Activated naive CD8-positive, alpha-beta T cell (primary cell): Measurements from ENCODE around the gene SGO1.

Experiments
- H3K27ac Mint-ChIP-seq: one replicate; pipeline ENCODE4 v1.8.0; 2021; ENCODE audit warnings: mixed read lengths
- H3K27me3 Mint-ChIP-seq: one replicate; pipeline ENCODE4 v1.8.0; 2021; ENCODE audit warnings: mixed read lengths
- H3K36me3 Mint-ChIP-seq: one replicate; pipeline ENCODE4 v1.8.0; 2021; ENCODE audit warnings: mixed read lengths
- H3K4me1 Mint-ChIP-seq: one replicate; pipeline ENCODE4 v1.8.0; 2021; ENCODE audit warnings: low read depth, mixed read lengths
- H3K4me3 Mint-ChIP-seq: one replicate; pipeline ENCODE4 v1.8.0; 2021; ENCODE audit warnings: mild to moderate bottlenecking, mixed read lengths
- H3K9me3 Mint-ChIP-seq: one replicate; pipeline ENCODE4 v1.8.0; 2021; ENCODE audit warnings: low read depth, mixed read lengths

Gene SGO1

DNA sequence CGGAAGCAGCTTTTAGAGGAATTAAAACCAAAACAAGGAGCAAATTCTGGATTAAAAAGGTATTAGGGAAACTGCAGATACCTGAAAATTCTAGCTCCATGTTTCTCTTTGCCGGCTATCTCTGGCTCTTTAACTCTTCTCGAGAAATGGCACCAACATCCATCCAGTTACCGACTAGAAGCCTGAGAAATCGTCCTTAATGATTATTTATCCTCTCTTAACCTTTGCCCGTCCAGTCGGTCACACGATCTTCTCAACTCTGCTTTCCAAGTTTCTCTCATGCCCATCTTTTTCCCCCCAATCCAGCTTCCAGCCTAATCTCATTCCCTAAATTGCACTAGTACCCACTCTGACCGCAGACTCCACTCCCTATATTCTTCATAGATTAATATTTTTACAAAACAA lies 596 bp upstream of the SGO1 start:
- Mint-ChIP-seq H3K4me1 (no peaks in the 10 kb centered on the region), H3K4me3 (no peak overlapping the region), H3K27me3 (no peaks in the 10 kb centered on the region), H3K36me3 (no peaks in the 10 kb centered on the region), H3K27ac (no peak overlapping the region), H3K9me3 (no peaks in the 10 kb centered on the region)

DNA sequence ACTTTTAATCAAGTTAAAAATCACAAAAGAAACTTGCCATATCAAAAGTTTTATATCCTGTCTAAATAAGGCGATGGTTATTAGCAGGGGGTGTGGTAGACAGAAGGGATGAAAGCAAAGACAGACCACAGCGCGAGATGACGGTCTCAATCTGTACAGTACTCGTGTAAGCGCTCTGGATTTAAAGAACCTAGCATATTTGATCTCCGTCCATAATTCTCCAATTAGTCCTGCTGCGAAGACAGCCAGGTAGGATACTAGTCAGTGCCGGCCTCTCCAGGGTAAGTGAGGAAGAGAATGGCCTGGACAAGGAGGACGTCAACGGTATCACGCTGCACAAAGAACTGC lies 701 bp downstream of the SGO1 start:
- Mint-ChIP-seq H3K9me3 (no peaks in the 10 kb centered on the region), H3K4me1 (no peaks in the 10 kb centered on the region), H3K27me3 (no peaks in the 10 kb centered on the region), H3K36me3 (peaks cover under 1% of the 10 kb centered on the region), H3K27ac (no peak overlapping the region), H3K4me3 (no peak overlapping the region)

DNA sequence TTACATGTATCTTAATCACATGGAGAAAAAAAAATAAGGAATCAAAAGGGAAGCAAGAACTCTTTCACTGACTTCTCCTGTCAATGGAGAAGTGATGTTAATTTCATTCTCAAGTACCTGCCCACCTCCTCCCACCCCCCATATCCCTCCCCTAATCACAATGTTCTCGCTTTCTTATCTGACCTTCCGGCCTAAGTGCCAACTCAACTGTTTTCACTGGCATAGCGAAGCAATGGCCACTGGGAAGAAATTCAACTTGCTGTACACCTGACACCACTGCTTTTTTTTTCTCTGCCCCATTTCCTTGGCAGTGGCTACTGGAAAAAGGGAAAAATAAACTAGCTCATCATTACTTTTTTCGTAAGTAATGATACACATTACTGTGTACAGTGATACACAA lies 3.8 kb downstream of the SGO1 start:
- H3K9me3 Mint-ChIP-seq = no peaks in the 10 kb centered on the region
- H3K27ac Mint-ChIP-seq = no peak overlapping the region
- H3K27me3 Mint-ChIP-seq = no peaks in the 10 kb centered on the region
- H3K4me1 Mint-ChIP-seq = no peaks in the 10 kb centered on the region
- H3K4me3 Mint-ChIP-seq = no peak overlapping the region
- H3K36me3 Mint-ChIP-seq = peaks cover 11% of the 10 kb centered on the region

DNA sequence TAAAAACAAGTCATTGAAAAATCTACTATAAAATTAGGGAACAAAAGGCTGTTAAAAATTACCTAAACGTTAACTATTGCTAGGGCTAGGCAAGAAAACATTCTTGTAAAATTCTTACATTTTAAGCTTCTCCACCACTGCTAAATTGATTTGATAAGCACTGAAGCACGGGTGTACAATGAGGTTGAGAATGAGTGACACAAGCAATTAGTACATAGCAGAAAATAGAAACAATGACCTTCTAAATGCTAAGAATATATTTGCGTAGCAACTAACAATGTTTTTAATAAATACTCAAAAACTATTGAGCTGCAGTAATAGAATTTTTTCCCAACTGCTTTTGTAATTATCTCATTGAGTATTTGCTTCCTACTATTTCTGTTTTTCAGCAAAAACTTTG lies 4.7 kb downstream of the SGO1 start:
- no peaks in the 10 kb centered on the region for H3K4me1 Mint-ChIP-seq
- H3K27me3 Mint-ChIP-seq = no peaks in the 10 kb centered on the region
- H3K36me3 Mint-ChIP-seq = peaks cover 12% of the 10 kb centered on the region
- H3K27ac Mint-ChIP-seq = no peak overlapping the region
- H3K9me3 Mint-ChIP-seq = no peaks in the 10 kb centered on the region
- H3K4me3 Mint-ChIP-seq = no peak overlapping the region

DNA sequence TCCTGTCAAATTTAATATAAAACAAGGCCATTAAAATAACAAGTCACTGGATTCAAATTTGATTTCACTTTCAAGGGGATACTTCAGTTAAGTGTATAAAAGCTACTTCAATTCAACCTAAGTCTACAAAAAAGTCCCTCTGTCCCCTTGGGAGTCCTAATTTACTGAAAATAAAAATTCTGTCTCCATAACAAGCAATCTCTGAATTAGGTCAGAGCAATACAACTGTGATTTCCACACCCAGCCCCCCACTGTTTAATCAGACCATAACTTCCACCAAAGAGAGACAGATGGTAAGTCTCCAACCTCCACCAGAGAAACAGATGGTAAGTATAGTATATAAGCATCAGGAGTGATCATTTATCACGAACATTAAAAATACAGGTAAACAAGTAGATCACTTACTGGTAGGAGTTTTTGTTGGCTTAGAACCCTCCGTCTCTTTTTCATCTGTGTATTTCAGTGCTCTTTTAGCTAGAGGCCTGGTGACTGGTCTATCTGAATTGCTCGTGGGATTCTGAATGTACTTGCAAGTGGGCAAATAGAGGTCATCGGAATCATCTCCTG lies 12.1 kb downstream of the SGO1 start:
- no peaks in the 10 kb centered on the region for H3K9me3 Mint-ChIP-seq
- H3K27me3 Mint-ChIP-seq = no peaks in the 10 kb centered on the region
- no peaks in the 10 kb centered on the region for H3K4me1 Mint-ChIP-seq
- no peak overlapping the region for H3K27ac Mint-ChIP-seq
- H3K36me3 Mint-ChIP-seq = peaks cover 19% of the 10 kb centered on the region
- H3K4me3 Mint-ChIP-seq = no peak overlapping the region

DNA sequence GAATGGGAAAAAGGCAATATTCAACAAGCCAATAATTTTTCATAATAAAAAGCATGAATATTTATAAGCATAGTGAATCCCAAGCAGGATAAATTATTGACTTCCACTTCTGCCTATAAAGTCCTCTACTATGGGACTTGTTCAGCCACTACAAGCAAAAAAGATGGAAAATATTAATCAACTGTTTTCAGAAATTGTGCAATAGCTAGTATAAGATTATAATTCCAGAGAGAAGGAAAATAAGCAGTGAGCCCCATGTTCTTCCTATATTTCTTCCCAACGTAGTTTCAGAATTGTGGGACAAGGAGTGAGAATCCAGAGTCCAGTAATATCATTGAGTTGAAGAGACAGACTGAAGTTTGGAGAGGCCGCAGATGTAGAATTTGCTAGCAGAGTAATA lies 24.3 kb downstream of the SGO1 start:
- Mint-ChIP-seq H3K27me3 (peaks cover 2% of the 10 kb centered on the region), H3K36me3 (peaks cover 2% of the 10 kb centered on the region), H3K4me1 (peaks cover 20% of the 10 kb centered on the region), H3K9me3 (no peaks in the 10 kb centered on the region), H3K27ac (no peak overlapping the region), H3K4me3 (no peak overlapping the region)

DNA sequence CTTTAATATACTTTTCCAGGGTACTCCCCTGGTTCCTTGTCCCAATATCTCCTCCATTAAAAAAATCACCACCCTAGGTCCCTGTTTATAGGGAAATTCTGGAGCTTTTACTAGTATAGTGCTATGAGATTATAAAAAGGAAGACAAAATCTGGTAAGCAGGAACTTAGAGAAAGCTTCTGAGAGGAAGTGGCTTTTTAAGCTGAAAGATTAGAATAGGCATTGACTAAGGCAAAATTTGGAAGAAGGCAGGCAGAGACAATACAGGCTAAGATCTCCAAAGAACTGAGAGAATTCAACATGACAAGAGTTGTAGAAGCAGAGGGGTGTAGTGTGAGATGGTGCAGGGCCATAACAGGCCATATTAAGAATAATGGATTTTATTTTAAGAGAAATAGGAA lies 25.8 kb downstream of the SGO1 start:
- Mint-ChIP-seq H3K9me3 (no peaks in the 10 kb centered on the region), H3K4me1 (peaks cover 20% of the 10 kb centered on the region), H3K4me3 (no peak overlapping the region), H3K36me3 (peaks cover 2% of the 10 kb centered on the region), H3K27me3 (no peaks in the 10 kb centered on the region), H3K27ac (peak overlapping the region; percentile 69)

DNA sequence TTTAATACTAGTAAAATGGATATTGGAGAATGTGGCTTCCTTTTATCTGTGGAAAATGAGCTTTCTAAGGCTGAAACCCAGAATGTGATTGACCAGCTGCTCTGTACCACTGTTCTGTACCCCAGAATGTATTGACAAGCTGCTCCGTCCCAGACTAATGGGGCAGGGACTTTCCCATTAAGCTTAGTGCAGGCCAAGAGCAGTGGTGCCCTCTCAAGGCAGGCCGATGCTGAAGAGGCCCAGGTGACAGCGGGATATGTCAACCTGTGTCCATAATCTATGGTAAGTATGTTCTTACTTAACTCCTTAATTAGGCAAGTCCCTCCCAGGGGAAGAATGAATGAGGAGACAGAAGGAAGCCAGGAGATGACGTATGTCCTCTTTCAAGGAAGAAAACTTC lies 31.1 kb downstream of the SGO1 start:
- Mint-ChIP-seq H3K36me3 (peaks cover 6% of the 10 kb centered on the region), H3K4me1 (peaks cover 5% of the 10 kb centered on the region), H3K27me3 (no peaks in the 10 kb centered on the region), H3K4me3 (no peak overlapping the region), H3K27ac (no peak overlapping the region), H3K9me3 (no peaks in the 10 kb centered on the region)

DNA sequence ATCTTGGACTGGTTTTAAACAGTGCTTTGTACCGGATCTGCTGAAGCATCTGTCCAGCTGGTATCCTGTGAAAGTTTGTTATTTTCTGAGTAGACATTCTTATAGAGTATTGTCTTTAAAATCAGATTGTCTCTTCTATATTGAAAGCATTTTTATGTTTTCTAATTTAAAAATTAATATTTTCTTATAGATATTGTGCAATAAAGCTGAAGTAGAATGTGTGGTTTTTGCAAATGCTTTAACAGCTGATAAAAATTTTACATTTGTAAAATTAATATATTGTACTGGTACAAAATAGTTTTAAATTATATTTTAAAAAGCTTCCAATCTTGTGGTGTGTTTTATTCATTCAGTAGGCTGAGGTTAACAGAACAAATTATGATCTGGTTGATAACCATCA lies 31.9 kb downstream of the SGO1 start:
- Mint-ChIP-seq H3K27ac (peak overlapping the region; percentile 50), H3K9me3 (no peaks in the 10 kb centered on the region), H3K27me3 (no peaks in the 10 kb centered on the region), H3K4me3 (no peak overlapping the region), H3K4me1 (no peaks in the 10 kb centered on the region), H3K36me3 (peaks cover 9% of the 10 kb centered on the region)

DNA sequence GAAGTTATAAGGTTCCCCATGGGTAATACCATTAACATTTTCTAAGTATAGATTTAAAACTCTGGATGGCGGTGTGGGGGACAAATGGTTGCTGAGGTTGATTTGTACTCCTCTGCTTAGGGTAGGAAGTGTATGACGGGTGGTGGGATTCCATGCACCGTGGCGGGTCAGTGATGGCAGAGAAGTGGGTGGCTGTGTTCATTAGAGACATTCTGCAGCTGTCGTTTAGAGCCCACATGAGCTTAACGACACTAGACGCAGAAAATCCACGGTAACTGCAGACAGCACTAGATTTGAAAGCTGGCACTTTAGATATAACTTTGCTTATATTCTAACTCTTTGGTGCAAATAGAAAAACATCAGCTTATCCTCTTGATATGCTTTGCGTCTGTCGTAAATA lies 37.5 kb downstream of the SGO1 start:
- Mint-ChIP-seq H3K9me3 (no peaks in the 10 kb centered on the region), H3K27ac (no peak overlapping the region), H3K36me3 (peaks cover 11% of the 10 kb centered on the region), H3K4me1 (no peaks in the 10 kb centered on the region), H3K27me3 (no peaks in the 10 kb centered on the region), H3K4me3 (no peak overlapping the region)

DNA sequence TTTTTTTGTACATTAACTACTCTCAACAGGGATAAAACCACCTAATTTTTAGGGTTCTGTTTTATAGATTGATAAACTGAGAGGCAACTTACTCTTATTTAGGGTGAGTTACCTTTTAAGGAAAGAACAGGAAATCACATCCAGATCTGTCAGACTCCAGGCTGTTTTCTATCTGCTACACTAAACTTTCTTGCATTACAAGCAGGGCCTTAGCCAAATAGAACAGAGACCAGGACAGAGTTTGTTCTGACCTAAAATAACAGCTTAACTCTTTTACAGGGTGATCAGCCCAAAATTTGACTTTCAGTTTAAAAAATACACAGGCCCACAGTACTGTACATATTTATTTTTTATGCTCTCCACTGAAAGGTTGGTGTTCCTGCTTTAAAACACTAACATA lies 38.6 kb downstream of the SGO1 start:
- no peak overlapping the region for H3K27ac Mint-ChIP-seq
- no peaks in the 10 kb centered on the region for H3K9me3 Mint-ChIP-seq
- H3K4me3 Mint-ChIP-seq = no peak overlapping the region
- H3K4me1 Mint-ChIP-seq = no peaks in the 10 kb centered on the region
- H3K27me3 Mint-ChIP-seq = no peaks in the 10 kb centered on the region
- H3K36me3 Mint-ChIP-seq = peaks cover 22% of the 10 kb centered on the region

DNA sequence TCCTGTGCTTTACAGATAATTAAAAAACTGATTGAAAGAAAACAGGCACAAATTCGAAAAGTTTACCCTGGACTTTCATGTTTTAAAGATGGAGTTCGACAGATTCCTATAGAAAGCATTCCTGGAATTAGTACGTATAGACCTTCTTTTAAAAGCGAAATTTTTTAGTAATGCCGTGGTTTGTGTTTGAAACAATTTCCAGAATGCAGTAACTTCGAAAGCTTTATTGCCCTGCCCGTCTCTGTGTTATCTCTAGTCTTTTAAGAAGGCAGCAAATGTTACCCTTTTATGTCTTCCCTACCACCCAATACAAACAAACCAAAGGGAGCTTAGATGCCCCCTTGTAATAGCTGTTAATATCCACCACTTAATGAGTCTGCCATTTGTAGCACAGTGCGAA lies 39.7 kb downstream of the SGO1 start:
- Mint-ChIP-seq H3K27ac (no peak overlapping the region), H3K36me3 (peaks cover 28% of the 10 kb centered on the region), H3K9me3 (no peaks in the 10 kb centered on the region), H3K27me3 (no peaks in the 10 kb centered on the region), H3K4me1 (no peaks in the 10 kb centered on the region), H3K4me3 (no peak overlapping the region)

DNA sequence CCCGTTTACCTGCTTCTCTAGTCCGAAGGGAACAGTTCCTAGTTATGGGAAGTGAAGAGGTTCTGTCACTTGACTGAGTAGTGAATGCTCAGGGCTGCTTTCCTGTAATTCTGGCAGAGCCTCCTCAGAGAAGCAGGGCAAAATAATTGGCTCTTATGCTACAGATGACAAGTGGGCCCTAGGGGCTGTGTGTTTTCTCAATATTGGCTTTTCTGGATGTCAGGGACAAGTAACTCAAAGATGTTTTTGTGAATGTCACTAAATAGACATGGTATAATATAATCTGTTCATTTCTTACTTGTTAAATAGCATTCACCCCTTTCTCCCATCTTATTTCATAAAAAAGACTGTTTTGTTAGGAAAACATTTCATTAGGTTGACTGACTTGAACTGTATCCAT lies 40.1 kb downstream of the SGO1 start:
- no peaks in the 10 kb centered on the region for H3K4me1 Mint-ChIP-seq
- H3K27ac Mint-ChIP-seq = no peak overlapping the region
- no peaks in the 10 kb centered on the region for H3K27me3 Mint-ChIP-seq
- no peaks in the 10 kb centered on the region for H3K9me3 Mint-ChIP-seq
- H3K36me3 Mint-ChIP-seq = peaks cover 31% of the 10 kb centered on the region
- H3K4me3 Mint-ChIP-seq = no peak overlapping the region

DNA sequence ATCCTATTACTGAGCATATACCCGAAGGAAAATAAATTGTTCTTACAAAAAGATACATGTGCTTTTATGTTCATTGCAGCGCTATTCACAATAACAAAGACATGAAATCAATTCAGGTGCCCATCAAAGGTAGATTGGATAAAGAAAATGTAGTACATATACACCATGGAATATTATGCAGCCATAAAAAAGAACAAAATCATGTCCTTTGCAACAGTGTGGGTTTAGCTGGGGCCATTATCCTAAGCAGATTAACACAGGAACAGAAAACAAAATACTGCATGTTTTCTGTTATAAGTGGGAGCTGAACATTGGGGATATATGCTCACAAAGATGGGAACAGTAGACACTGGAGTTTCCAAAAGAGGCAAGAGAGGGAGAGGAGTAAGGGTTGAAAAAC lies 42.5 kb downstream of the SGO1 start:
- no peaks in the 10 kb centered on the region for H3K4me1 Mint-ChIP-seq
- peaks cover 28% of the 10 kb centered on the region for H3K36me3 Mint-ChIP-seq
- H3K27me3 Mint-ChIP-seq = no peaks in the 10 kb centered on the region
- no peak overlapping the region for H3K4me3 Mint-ChIP-seq
- no peaks in the 10 kb centered on the region for H3K9me3 Mint-ChIP-seq
- no peak overlapping the region for H3K27ac Mint-ChIP-seq

DNA sequence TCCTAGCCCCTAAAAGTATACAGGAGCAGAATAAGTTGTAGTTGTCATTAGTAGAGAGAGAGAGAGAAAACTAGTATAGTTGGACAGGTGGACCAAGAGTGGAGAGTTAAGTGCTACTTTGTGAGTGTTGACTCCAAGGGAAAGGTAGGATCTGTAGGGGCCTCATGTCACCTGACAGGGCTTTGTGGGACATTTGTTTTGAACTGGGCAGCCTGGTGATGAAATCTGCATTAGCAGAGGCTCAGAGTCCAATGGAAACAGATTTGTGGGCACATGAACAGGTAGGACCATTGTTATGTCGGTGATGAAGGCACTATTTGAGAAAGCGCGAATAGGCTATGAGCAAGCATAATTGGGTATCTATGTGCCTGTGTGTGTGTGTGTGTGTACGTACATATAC lies 43.5 kb downstream of the SGO1 start:
- H3K9me3 Mint-ChIP-seq = no peaks in the 10 kb centered on the region
- H3K27me3 Mint-ChIP-seq = no peaks in the 10 kb centered on the region
- no peak overlapping the region for H3K4me3 Mint-ChIP-seq
- peaks cover 24% of the 10 kb centered on the region for H3K36me3 Mint-ChIP-seq
- no peak overlapping the region for H3K27ac Mint-ChIP-seq
- no peaks in the 10 kb centered on the region for H3K4me1 Mint-ChIP-seq

DNA sequence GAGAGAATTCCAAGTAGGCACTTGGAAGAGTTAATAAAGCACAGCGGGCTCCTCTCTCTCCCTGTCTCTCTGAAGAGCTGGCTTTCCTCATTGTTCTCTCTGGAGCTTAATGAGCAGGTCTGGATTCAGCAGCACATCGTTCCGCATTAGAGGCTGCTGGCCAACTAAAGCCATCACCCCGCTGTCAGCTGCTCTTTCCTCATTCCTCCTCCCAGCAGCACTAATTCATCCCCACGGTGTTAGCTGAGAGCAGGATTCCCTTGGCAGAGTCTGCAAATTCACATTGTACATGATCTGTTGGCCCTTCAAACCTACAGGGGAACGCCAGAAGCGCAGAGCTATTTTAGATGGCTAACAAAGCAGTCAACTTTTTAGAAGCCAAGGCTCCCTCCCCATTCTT lies 44.2 kb downstream of the SGO1 start:
- peaks cover 24% of the 10 kb centered on the region for H3K36me3 Mint-ChIP-seq

DNA sequence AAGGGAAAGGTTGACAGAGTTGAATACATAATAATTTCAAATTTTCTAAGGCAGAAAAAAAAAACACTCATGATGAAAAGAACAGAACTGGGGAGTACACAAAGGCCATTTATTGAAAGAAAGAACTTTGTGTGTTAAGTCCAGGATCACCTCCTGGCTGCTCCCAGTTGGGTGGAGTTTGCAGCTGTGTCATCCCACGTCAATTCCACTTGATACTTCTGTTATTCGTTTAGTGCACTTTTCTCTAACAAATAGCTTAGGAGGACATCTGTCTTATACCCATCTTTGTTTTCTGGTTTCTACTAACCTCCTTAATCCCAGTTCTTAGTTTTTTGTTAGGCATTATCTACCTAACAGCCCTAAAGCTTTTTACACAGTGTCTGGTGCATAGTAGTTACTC lies 44.7 kb downstream of the SGO1 start:
- H3K36me3 Mint-ChIP-seq = peaks cover 24% of the 10 kb centered on the region
- H3K27me3 Mint-ChIP-seq = no peaks in the 10 kb centered on the region
- H3K27ac Mint-ChIP-seq = no peak overlapping the region
- no peaks in the 10 kb centered on the region for H3K9me3 Mint-ChIP-seq
- no peaks in the 10 kb centered on the region for H3K4me1 Mint-ChIP-seq
- no peak overlapping the region for H3K4me3 Mint-ChIP-seq

More for the DNA sequence above, 44.2 kb downstream of the SGO1 start:
- H3K27ac Mint-ChIP-seq = no peak overlapping the region
- no peaks in the 10 kb centered on the region for H3K4me1 Mint-ChIP-seq
- no peaks in the 10 kb centered on the region for H3K27me3 Mint-ChIP-seq
- H3K9me3 Mint-ChIP-seq = no peaks in the 10 kb centered on the region
- no peak overlapping the region for H3K4me3 Mint-ChIP-seq
